GM06990 (cell line): ENCODE measurements around the gene CASP12.
A peak's percentile ranks its signal among the peaks of the same experiment; 100 is the strongest.

Experiments
- DNase-seq: peaks from one replicate; pipeline ENCODE4 v3.0.0-alpha.2; 2011; ENCODE audit not compliant: insufficient read length; ENCODE audit errors: extremely low read depth
- H3K27me3 ChIP-seq: replicated peaks from 2 replicates; pipeline ENCODE4 v1.6.0; 2011; ENCODE audit warnings: low read length; ENCODE audit not compliant: control insufficient read depth, insufficient read depth
- H3K36me3 ChIP-seq: 2 replicates; pipeline ENCODE4 v1.5.1; 2011; ENCODE audit warnings: low read length; ENCODE audit not compliant: control insufficient read depth, insufficient read depth
- H3K4me3 ChIP-seq: replicated peaks from 2 replicates; pipeline ENCODE4 v1.5.1; 2011; ENCODE audit warnings: low read depth, mild to moderate bottlenecking, control low read depth, low read length
- TF ChIP-seq, protein P1 (sequence below): IDR thresholded peaks from 2 replicates; pipeline ENCODE4 v1.5.1; 2011; ENCODE audit warnings: low read length, control low read depth, mild to moderate bottlenecking, inconsistent platforms; ENCODE audit not compliant: insufficient read depth, poor library complexity, severe bottlenecking

Gene CASP12

DNA sequence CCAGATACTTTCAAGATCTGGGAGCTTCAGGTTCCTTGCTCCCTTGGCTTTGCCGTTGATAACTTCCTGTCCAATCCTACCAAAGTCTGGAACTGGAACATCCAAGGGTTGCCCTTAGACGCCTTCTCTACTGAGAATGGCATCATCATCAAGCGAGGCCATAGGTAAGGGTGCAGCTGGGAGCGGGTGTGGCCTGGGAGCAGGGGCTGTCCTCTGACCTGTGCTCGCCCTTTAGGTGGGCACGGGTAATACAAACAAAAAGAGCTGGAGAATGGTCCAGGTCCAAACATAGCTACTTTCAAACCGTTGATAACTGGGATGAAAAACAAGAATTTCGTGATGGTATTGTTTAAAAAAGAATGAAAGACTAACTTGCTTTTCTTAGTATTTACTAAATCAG, 25.0 kb downstream of the CASP12 start:
- Histone ChIP-seq H3K4me3 (no peak overlapping the region), H3K36me3 (no peaks in the 10 kb centered on the region), H3K27me3 (no peaks in the 10 kb centered on the region)
- TF ChIP-seq, protein P1, sequence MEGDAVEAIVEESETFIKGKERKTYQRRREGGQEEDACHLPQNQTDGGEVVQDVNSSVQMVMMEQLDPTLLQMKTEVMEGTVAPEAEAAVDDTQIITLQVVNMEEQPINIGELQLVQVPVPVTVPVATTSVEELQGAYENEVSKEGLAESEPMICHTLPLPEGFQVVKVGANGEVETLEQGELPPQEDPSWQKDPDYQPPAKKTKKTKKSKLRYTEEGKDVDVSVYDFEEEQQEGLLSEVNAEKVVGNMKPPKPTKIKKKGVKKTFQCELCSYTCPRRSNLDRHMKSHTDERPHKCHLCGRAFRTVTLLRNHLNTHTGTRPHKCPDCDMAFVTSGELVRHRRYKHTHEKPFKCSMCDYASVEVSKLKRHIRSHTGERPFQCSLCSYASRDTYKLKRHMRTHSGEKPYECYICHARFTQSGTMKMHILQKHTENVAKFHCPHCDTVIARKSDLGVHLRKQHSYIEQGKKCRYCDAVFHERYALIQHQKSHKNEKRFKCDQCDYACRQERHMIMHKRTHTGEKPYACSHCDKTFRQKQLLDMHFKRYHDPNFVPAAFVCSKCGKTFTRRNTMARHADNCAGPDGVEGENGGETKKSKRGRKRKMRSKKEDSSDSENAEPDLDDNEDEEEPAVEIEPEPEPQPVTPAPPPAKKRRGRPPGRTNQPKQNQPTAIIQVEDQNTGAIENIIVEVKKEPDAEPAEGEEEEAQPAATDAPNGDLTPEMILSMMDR = peak; percentile 29
- DNase-seq = no peak

DNA sequence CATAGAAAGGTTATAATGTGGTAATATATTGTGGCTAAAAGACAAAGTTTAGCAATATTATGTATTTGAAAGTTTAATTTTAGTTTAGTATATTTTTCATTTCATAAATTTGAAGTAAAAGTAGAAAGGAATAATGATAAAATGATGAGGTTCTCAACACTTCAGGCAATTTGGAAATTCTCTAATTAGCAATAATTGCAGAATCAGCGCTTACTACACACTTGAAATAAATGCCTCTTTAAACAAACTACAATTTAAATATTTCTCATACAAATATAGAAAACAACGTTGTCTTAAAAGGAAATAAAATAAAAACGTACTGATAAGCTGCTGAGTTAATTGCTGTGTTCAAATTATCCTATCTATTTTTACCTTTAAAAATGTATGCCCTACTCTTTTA, 25.9 kb downstream of the CASP12 start:
- H3K36me3 ChIP-seq = no peaks in the 10 kb centered on the region
- DNase-seq = no peak
- TF ChIP-seq, protein P1 = no peak
- no peak overlapping the region for H3K4me3 ChIP-seq
- H3K27me3 ChIP-seq = no peaks in the 10 kb centered on the region

DNA sequence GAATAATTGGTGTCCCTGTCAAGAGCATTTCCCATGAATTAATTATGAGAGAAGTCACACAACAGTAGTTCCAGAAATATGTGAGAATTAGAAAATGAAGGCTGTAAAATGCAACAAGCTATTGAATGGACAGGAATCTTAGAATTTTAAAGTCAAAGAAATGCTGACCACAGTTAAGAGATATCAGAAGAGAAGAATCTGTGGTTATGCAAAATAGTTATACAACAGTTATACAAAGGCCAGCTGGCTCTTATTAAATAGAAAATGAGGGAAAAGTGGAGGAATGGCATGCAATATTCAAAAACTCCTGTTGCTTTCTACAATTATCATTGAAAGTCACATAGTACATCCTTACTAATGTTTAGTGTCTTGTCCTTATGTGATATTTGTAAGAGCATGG, 27.4 kb downstream of the CASP12 start:
- H3K27me3 ChIP-seq = no peaks in the 10 kb centered on the region
- no peak overlapping the region for H3K4me3 ChIP-seq
- TF ChIP-seq, protein P1 = no peak
- DNase-seq = no peak
- no peaks in the 10 kb centered on the region for H3K36me3 ChIP-seq

DNA sequence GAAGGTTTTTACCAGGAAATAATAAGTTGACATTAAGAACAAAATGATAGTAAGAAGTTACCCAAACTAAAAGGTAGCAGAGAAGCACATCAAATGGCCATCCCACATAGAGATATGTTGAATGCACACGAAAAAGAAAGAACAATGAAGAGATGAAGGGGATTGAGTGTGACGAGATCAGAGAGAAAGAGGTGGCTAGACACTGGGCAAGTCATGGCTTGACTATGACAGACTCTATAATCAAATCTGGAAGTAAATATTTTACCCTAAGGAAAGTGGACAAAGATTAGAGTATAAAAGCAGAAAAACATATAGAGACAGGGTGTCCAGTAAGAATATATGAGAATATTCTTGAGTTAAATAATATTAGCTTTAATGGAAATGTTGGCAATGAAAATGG, 31.4 kb downstream of the CASP12 start:
- Histone ChIP-seq H3K27me3 (no peaks in the 10 kb centered on the region), H3K4me3 (no peak overlapping the region), H3K36me3 (no peaks in the 10 kb centered on the region)
- TF ChIP-seq, protein P1 = no peak
- DNase-seq = no peak

DNA sequence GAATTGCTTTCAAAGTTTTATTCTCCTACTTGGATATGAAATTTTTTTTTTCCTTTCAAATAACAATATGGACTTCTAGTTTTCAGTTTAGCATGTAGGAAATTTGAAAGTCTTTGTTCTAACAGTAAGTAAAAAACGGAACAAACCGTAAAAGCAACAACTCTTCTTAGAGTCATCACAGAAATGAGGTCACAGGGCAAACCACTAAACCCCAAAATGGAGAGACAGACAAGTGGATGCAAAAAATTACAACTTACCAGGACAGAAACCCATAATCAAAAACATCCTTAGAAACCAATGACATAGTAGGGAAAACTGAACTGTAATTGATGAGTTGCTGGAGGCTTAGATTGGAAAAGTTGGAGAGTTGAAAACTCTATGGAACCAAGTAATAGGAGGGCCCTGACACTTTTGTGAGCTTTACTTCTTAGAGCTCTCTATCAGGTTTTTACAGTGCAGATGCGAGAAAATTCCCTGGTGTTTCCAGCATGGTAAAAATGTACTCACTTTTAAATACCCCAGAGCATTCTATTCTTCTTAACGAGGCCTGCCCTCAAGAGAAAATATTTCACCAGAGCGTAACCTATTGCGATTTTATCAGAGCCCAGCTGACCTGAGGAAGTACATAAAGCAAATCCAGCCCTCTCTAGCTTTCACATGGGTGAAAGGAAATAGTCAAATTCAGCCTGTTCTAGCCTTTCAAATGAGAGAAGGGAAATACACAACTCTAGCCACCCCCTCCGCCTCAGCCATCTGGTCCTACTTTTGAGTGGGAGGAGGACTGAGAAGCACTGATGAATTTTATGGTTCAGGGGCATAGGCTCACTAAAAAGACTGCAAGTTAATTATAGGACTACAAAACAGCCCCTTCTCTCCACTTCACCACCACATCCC, 39.1 kb downstream of the CASP12 start:
- Histone ChIP-seq H3K4me3 (no peak overlapping the region), H3K36me3 (no peaks in the 10 kb centered on the region), H3K27me3 (no peaks in the 10 kb centered on the region)
- no peak for DNase-seq
- TF ChIP-seq, protein P1 = no peak

DNA sequence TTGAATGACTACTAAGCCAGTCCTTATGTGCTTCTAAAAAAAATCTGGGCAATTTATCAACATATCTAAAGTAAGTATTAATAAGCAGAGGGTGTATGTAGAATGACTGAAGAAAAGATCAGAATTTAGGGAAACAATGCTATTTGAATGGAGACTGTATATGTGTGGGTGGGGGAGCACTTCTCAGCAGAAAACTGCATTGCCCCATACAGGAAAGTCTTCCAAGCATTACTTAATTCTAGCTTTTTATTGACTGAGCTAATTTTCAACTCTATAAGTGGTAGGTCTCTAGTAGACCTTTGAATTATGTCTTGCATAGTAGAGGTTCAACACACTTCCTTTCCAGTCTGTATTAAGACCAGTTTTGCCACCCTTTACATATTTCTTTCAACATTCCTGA, 41.7 kb downstream of the CASP12 start:
- Histone ChIP-seq H3K36me3 (no peaks in the 10 kb centered on the region), H3K27me3 (no peaks in the 10 kb centered on the region), H3K4me3 (no peak overlapping the region)
- no peak for DNase-seq
- TF ChIP-seq, protein P1 = no peak
